NCI-H1417 (cell line): ENCODE results near the gene TCF7.

Experiments used
- DNase-seq, 3 experiments: peaks; one replicate each; lab custom pipeline; 2025; lab: John Stamatoyannopoulos, UW

The TCF7 gene

DNA sequence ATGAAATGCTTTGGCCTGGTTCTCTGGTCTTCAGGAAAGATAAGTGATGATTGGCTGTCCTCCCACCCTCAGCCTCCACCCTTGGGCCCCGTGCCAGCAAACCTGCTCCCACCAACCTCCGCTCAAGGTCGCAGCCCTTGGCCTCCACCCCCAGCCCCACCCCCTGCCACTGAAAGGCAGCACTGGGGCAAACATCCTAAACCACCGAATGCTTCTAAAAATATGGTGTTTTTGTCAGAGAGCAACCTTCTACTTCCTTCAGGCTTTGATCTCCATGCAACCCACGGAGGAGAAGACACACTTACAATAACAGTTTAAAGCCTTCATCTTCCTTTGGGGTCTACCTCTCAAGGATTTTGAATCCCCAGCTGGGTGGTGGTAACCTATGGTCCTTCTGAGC lies 24.0 kb upstream of the TCF7 start:
- no peak for DNase-seq

- DNase-seq, result no peak
Observed at GRCh38 chr5:134091626-134092121, 22.8 kb upstream of the TCF7 start.

DNA sequence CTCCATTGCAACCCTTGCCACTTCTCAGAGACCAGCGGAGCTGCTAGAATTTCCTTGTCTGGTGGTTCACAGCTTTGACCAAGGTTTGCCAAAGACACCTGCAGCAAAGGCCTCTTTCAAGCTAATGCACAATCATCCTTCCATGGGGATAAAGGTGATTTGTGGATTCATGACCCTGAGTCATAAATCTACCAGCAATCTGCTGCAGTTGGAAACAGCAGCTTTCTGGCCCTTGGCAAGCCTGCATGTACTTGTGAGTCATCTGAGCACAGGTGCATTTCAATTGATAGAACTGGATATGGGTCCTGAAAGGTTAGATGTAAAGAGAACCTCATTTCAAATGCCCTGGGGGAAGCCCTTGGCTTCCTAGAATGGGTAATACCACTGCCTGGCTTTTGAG lies 21.6 kb upstream of the TCF7 start:
- DNase-seq, result peak in 1 of 3 experiments; percentile 15

- DNase-seq, result no peak
Observed at GRCh38 chr5:134093351-134093750, 21.1 kb upstream of the TCF7 start.

GRCh38 chr5:134095293-134095692 lies 19.2 kb upstream of the TCF7 start:
- DNase-seq, result no peak

DNA sequence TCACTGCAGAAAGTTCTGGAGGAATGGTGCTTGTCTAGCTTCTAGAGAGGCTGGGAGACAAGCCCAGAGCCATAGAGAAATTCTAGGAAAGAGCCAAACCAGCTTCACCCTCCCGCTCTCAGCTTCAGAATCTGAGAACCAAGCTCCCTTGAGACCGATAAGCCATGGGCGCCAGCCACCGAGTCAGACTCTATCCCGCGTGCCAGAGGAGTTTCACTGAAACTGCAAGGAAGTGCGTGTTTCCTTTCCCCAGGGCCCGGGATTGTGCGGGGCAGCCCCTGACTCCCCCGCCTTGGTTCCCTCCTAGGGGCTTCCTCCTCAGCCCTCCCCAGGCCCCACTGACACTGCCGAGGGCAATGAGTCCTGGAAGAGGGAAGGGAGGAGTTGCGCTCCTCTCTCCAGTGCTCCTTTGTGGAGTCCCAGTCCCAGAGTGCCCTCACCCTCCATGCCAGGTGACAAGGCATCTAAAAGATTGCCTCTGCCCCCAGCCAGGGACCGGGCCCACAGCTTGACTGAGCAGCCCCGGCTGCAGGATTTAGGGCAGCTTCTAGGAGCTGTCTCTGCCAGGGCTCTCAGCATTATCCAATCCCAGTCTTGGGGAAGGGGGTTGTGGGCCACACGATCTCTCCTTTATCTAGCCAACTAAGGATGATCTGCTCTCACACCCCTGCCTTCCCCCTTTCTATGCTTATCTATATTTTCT lies 18.4 kb upstream of the TCF7 start:
- no peak for DNase-seq

- DNase-seq, result peak in 1 of 3 experiments; percentile 14
Observed at GRCh38 chr5:134097211-134097749, 17.2 kb upstream of the TCF7 start.

DNA sequence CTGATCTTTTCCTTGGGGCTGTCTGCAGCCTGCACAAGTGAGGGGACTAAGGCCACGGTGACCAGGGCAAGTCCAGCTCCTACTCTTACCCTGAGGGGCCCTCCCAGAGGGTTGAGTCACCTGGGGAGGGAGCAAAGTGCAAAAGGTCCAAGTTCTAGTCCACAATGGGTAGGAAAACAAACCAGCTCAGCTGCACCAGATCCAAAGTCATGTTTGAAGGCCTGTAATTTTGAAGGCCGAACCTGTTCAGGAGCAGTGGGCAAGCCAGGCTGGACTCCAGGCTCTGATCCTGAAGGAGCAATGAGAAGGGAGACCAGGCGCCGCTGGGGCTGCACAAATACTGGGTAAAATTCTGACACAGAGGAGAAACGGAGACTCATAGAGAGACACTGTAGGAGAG lies 15.8 kb upstream of the TCF7 start:
- DNase-seq, result no peak

- DNase-seq, result no peak
Observed at GRCh38 chr5:134099288-134099872, 15.1 kb upstream of the TCF7 start.

- no peak for DNase-seq
Observed at GRCh38 chr5:134099939-134100282, 14.6 kb upstream of the TCF7 start.

GRCh38 chr5:134100283-134101091 lies 14.0 kb upstream of the TCF7 start:
- no peak for DNase-seq

DNA sequence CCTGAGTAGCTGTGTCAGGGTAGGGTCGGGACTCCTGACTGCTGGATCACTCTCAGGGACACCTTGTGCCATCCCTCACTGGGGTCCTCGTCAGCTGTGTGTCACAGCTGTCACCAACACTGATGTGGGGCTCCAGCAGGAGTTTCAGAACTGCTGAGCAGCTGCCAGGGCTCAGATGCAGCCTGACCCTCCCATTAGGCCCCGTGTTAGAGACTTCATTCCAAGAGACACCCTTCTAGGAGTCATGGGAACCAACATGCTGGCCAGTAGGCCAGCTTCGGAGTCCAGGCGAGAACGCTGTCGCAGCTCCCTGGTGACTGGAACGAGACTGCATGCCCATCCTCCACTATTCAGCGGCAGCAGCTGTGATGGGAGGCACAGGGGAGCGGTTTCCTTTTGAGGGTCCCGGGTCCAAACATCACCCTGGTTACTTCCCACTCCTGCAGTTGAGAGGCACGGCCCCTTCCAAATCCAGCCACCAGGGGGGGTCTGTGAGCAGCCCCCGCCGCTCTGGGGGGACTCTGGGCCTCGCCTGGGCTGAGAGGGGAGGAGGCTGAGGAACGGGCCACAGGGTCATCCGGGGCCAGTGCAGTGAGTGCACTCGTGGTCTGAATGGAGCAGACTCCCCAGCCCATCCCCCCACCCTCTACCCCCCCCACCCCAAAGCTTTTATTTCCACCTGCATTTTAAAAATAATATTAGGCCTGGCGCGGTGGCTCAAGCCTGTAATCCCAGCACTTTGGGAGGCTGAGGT lies 12.6 kb upstream of the TCF7 start:
- DNase-seq, result peak; percentile 2 to 17 (median 10)

DNA sequence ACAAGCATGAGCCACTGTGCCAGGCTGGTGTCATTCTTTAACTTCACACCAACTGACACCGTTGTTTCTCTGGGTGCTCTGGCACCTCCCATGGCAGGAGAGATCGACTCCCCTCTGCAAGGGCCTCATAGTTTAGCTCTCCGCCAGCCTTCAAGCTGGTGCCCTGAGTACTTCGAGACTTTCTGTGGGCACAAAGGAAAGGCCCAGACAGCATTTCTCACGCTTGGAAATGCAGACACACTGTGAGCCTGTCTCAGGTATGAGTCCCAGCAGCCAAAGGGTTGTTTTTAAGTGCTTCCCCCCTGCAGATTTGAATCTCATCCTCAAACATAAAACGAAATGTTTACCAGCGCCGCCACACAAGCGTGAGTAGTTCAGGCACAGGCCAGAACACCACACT lies 11.1 kb upstream of the TCF7 start:
- DNase-seq, result no peak

DNA sequence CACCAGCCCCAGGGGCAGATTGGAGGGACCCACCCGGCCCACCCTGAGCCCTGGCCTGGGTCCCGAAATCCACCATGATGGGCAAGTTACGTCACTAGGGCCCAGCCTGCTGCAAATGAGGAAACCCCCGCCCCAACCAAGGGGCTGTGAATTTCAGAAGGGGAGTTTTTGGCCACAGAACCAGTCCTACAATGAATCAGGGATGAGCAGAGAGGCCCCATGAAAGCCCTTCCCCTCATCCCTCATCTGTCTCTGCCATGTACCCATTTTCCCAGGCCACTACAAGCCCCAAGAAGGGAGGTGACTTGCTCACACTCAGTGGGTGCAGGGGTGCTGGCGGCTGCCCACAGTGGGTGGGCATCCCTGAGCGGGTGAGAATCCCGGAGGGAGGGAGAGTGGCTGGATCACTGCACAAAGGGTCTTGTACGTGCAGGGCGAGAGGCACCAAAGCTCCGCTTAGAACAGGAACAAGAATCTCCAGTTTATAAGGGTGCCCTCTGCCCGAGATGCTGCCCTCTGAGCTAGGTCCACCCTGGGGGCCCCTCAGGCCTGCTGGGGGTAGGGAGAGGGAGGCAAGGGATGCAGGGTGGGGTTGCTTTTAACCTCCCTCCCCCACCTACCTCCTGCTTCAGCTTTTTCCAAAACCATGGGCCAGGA lies 10.4 kb upstream of the TCF7 start:
- no peak for DNase-seq

- no peak for DNase-seq
Observed at GRCh38 chr5:134106991-134107701, 7.3 kb upstream of the TCF7 start.

GRCh38 chr5:134107779-134108178 lies 6.7 kb upstream of the TCF7 start:
- no peak for DNase-seq

GRCh38 chr5:134110382-134110781 lies 4.1 kb upstream of the TCF7 start:
- DNase-seq, result peak; percentile 5 to 76 (median 40)

GRCh38 chr5:134111741-134112647 lies 2.5 kb upstream of the TCF7 start:
- no peak for DNase-seq

GRCh38 chr5:134112726-134113362 lies 1.6 kb upstream of the TCF7 start:
- no peak for DNase-seq
